Vagina (tissue), 2 donors: ENCODE data around the gene CCDC81.

Experiments used
- POLR2A ChIP-seq, 2 donors: fragments of 450-650 bp; IDR thresholded peaks; one replicate each; pipeline ENCODE4 v1.6.1; 2017; ENCODE audit warnings: antibody characterized with exemption in 2 of 2, mild to moderate bottlenecking in 2 of 2, moderate library complexity in 2 of 2
- POLR2AphosphoS5 ChIP-seq, 2 donors: sonication (generic); formaldehyde crosslinking; IDR thresholded peaks; one replicate each; pipeline ENCODE4 v1.9.0; 2017; ENCODE audit warnings: antibody characterized with exemption in 2 of 2, mild to moderate bottlenecking in 2 of 2, low read depth in 1 of 2; ENCODE audit not compliant: insufficient read depth in 1 of 2

GRCh38 chr11:86418513-86418912, 43.8 kb downstream of the CCDC81 start:
- TF ChIP-seq POLR2AphosphoS5 (IDR thresholded peaks at IDR 0.05; ENCODE audit: insufficient read depth in 1 of 2, low read depth in 1 of 2) (no peak), POLR2A (IDR thresholded peaks at IDR 0.05) (no peak)
